Activated CD4-positive, alpha-beta T cell treated with anti-CD3 and anti-CD28 coated beads, Interleukin-2, amount 50 U/mL, for 4 hours (primary cell): ENCODE data around the gene FGFR1OP2.
"Not testable (repeated sequence)": the region's sequence is repeated elsewhere in the genome, so short reads cannot be mapped to it uniquely, and the experiment has no call there.

Experiments used
- DNase-seq, 2 experiments: peaks; one replicate each; pipeline ENCODE4 v3.0.0-alpha.2; 2020

The FGFR1OP2 gene

DNA sequence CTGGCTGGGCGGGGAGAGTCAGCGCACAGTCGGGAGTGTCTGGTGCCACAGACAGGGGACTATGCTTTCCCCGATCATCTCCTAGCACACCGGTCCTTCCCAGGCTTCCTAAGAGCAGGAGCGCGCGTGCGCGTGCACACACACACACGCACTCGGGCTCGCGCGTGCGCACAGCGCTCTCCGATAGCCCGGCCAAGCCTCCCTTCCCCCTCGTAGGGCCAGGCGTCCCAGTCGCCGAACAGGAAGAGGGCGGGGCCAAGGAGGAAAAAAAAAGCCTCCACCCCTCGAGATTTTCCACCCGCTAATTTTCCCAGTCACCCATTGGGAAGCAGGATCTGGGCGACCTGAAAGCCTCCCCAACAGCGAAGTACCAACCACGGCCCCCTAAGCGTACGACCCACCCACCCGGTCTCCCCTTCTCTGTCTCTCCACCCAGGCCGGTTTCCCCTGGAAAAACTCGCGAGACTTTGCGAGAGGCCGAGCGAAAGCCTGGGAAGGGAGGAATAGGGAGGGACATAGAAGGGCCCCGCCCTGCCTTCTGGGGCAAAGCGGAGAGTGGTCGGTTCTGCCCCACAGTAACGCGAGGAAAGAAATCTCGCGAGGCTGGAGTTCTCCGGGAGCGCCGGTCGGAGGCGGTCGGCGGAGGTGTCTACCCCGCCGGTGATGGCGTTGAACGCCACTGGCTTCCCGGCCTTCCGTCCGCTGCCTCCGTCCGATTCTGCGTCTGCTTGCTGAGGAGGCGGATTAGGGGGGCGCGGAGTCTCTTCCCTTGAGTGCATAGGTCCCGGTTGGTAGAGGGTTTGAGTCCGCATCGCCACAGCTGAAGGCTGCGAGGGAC lies at the start of gene FGFR1OP2, which contains the start of gene INTS13:
Gene FGFR1OP2, plus strand, starts transcription at position 608 of the 838 bp plus-strand sequence. CDS start 15,689 bp downstream, outside the sequence.
Gene INTS13, minus strand, starts transcription at position 119 of the 838 bp plus-strand sequence. CDS start 1,178 bp downstream, outside the sequence.
- DNase-seq: peak; percentile 97

DNA sequence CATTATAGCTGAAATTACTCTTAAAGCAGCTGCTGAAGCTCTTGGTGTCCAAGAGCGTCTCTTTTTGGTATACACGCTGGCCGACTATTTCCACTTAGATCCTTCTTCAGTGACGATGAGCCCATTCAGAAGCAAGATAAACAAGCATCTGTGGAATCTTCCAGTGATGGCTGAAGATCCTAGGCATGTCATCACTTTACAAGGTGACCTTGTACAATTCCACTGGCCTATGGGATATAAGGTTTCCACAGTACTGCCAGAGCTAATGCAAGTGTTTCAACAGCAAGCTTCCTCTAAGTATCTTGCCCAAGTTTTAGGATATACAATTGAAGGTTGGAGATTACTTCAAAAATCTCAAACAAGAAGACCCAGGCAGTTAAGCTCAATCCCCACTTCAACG lies 47.5 kb upstream of the FGFR1OP2 start:
- no peak for DNase-seq

DNA sequence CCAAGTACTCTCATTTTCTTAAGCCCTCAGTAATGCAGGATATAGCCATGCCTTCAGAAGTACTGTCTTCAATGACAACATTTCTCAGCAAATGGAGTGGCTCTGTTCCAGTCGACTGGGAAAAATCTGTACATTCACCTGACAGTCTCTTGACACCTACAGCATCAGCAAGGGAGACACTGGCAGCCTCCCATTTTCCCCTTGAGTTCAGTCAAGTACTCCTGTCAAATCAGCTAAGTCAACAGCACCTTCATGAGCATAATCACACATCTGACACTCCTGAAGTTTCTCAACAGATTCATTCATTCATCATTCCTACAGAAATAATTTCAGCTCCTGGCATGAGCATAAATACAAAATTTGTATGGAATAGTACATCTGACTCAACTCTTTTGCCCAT lies 46.6 kb upstream of the FGFR1OP2 start:
- DNase-seq: no peak

DNA sequence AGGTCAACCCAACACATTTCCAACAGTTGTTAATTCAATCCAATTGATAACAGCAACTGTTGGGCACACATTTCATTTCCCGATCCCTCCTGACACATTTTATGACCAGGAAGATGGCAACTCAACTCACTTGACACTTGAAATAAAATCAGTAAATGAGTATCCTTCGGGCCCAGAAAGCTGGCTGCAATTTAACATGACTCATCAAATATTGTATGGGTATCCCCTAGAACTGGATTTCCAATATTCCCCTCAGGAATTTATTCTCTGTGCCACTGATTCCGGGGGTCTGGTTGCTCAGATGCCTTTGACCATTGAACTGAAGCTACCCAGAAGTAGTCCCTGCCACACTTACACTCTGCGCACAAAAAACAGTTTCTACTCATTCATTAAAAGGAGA lies 42.6 kb upstream of the FGFR1OP2 start:
- DNase-seq: no peak

DNA sequence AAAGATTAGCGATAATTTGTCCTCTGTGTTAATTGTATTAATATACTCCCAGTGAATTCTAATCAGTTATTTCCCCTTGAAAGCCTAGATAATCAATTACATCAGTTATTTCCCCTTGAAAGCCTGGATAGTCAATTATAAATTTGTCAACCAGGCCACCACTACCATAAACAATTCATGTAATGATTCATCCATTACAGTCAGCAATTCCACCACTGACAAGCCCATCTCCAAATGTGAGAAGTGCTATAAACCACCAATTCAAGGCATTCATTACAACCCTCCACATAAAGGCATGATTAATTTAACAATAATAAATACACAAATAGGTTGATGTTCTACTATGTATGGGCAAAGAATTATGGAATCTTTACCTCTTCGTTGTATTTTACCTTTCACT lies 41.4 kb upstream of the FGFR1OP2 start:
- no peak for DNase-seq

DNA sequence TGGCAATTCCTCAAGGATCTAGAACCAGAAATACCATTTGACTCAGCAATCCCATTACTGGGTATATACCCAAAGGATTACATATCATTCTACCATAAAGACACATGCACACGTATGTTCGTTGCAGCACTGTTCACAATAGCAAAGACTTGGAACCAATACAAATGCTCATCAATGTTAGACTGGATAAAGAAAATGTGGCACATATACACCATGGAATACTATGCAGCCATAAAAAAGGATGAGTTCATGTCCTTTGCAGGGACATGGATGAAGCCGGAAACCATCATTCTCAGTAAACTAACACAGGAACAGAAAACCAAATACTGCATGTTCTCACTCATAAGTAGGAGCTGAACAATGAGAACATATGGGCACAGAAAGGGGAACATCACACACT lies 34.9 kb upstream of the FGFR1OP2 start:
- DNase-seq: not testable (repeated sequence)

DNA sequence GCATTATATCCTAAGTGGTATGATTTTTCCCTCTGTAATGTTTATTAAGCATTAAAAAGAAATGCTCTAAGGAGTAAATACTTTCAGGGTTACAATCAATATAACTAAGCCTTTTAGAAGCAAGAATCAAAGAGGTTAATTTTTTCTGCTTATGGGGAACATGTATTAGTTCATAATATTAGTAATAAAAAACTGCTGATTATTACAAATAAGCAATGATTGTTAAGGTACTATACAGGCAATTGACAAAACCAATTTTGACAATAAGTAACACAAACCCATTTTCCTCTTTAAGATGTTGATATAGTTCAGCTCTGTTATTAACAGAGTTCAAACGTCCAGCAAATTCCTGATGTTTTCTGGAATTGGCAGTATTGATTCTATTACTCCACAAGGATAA lies 32.2 kb upstream of the FGFR1OP2 start:
- DNase-seq: no peak

DNA sequence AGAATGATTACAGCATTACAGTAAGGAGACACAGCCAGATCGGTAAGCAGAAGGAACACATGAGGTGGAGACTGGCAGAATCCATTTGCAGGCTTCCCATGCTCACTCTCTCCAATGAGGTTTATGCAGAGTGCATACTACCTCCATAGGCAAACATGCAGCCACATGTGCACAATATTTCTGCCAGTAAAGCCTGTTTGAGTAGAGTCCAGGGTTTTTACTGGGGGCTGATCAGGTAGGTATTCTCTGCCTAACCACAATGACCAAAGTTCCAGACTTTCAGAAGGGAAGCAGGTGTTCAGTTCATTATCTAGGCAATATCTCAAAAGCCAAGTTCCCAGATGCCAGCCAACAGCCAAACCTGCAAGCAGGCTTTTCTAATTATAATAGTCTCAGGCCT lies 31.6 kb upstream of the FGFR1OP2 start:
- no peak for DNase-seq

DNA sequence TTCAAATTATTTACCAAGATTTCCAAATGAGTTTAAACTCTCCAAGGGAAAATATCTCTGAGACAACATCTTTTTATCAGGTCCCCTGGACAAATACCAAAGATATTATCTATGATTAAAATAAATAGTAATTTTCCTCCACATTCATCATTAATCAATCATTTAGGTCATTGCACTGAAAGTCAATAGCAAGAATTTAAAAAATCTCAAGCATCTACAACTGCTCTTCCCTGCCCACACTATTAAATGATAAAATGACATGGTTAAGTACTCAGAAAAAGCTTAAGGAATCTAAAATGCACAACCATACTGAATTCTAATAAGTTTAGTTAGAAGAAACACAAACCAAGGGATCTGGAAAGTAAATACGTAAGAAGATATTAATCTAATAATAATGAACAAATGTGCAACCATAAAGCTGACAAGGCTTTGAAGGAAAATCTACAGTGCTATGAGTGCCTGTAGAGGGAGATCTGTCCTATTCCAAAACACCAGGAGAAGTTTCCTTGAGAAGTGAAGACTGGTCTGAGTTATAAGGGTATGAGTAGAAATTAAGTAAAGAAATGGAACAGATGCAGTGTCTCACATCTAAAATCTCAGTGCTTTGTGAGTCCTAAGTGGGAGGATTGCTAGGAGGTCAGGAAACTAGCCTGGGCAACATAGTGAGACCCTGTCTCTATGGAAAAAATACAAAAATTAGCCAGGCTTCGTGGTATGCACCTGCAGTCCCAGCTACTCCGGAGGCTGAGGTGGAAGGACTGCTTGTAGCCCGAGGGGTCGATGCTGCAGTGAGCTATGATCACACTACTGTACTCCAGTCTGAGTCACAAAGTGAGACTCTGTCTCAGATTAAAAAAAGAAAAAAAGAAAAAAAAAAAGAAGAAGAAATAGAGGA lies 19.7 kb upstream of the FGFR1OP2 start:
- DNase-seq: no peak

DNA sequence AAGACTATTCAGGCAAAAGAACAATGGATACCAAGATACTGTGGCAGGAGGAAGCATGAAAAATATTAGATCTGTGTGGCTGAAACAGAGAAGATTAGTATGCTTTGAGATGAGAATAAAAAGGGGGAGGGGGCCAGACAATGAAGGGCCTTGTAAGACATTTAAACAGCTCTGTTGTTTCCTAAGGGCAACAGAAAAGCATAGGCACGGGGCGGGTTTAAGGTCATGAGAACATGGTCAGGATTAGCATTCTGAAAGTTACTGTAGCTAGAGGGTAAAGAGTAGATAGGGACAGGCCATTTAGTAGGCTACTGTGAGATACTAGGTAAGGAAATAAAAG lies 19.1 kb upstream of the FGFR1OP2 start:
- DNase-seq: no peak

DNA sequence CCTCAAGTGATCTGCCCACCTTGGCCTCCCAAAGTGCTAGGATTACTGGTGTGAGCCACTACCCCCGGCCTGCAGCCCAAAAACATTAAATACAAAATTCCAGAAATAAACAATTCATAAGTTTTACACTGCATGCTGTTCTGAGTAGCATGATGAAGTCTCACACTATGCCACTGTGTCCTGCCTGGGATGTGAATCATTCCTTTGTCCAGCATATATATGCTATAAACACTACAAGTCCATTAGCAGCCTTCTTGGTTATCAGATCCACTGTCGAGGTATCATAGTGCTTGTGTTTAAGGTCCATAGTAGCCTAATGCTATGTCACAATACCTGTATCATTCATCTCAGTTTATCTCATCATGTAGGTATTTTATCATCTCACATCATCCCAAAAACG lies 16.4 kb upstream of the FGFR1OP2 start:
- no peak for DNase-seq

DNA sequence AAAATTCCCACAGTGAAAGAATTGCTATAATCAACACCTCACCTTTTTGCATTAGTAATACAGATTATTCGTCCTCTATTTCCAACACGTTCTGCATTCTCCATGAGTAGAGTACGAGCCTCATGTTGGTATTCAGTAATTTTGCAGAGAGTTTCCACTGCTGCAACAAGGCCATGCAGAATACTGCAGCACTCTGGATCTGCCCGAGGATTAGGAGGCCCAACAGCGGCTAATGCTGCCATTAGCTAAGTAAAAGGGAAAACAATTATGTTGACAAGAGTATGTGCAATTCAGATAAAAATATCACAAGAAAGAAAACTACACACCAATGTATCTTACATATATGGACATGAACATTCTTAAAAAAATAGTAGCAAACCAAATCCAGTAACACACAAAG lies 9.6 kb upstream of the FGFR1OP2 start:
- no peak for DNase-seq

DNA sequence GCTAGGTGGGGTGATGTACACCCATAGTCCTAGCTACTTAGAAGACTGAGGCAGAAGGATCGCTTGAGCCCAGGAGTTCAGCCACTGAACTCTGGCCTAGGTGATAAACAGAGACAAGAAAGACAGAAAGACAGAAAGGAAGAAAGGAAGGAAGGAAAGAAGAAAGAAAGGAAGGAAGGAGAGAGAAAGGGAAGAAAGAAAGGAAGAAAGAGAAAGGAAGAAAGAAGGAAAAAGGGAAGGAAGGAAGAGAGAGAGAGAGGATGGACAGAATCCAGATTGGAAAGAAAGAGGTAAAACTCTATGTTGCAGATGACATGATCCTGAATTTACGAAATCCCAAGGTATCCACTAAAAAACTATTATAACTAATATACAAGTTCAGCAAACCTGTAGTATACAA lies 8.7 kb upstream of the FGFR1OP2 start:
- no peak for DNase-seq

DNA sequence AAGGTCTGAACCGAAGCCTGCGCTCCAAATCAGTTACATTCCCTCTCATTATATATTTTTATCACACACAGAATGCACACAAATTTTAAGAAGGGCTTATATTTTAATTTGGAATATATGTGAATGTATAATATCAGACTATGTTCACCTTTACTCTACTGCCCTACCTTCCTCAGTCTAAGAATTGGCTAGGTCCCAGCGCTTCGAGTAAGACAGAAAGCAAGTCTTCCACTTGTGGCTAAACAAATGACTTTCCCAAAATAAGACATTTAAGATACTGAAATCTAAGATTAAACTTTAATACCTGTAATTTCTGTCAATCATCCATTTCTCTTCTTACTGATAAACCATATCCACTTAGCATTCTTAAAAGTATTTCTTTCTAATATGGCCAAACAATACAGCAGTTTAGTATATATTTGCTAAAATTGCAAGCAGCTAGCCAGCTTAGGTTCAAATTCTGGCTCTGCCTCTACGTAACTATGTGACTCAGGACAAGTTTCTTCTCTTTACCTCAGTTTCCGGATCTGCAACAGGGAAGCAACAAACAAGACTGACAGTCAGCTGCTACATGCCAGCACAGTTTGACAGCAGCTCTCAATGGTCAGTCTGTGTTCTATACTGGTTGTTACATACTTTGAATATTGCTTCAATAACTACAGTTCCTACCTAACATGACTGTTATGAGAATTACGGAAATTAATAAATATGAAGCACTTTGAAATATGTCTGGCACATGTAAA lies 2.5 kb upstream of the FGFR1OP2 start:
- DNase-seq: no peak

DNA sequence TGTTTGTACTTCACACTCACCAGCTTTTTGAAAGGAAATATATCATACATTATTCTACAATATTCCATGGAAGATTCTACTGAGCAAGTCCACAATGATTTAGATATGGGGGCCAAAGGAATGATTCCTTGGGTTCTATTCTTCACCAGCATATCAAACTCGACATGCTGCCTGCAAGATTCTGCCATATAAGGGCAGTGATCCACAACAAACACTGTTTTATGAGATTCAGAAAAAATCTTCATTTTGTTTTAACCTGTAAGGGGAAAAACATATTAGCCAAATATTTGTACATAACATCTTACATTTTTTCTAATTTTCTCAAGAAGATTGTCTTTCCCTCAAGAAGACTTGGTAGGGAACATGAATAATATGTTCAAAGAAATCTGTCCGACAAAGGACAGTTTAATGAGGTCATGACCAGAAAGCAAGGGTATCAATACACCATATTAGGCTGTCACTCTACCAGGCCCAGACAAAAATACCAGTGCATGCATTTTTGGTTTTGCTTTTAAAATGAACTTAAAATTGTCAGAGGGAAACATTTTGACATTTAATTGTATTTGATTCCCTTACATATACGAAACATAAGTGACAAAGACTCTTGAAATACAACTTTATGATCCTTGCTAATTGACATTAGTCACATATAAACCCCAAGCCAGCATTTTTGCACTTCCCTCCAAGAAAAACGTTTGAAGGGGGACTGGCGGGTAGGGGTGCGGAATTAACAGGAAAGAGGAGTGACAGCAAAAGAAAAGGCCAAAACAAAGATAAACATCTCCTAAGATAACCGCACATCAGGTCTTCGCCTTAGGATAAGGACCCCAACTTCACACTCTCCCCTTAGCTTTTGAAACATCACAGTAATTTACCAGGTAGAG lies 1.5 kb upstream of the FGFR1OP2 start:
- DNase-seq: no peak

DNA sequence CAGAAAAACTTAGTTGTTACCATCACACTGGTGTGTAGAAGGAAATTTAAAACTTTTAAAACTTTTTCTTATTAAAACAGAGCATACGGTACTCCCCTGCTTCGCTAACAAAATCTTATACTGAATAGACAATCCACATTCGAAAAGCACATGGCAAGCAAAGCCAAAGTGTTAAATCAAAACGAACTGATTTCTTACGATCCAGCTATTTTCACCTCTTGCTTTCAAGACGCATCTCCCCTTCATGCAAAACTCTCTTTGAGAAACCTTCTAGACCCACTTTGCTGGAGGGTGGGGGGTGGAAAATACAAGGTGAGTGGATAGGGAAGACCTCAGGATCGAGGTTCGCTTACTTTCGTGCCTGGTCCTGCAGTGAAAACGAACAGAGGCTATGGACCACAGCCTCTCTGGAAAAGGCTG lies 817 bp upstream of the FGFR1OP2 start:
- no peak for DNase-seq

DNA sequence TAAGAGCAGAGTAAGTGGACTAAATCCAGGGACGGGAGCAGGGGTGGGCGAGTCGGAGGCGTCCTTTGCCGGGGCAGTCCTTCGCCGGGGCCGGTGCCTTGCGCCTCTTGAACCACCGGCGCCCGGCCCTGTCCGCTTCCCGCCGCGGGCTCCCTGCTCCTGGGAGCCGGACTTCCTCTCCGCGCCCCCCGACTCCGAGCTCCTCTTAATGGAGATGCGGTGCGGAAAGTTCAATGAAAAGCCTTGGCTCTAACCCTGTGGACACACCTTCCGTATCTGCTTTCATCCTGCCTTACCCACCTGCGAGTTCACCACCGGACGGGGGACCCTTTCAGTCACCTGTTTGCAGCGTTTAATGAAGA lies 412 bp downstream of the FGFR1OP2 start:
- no peak for DNase-seq

DNA sequence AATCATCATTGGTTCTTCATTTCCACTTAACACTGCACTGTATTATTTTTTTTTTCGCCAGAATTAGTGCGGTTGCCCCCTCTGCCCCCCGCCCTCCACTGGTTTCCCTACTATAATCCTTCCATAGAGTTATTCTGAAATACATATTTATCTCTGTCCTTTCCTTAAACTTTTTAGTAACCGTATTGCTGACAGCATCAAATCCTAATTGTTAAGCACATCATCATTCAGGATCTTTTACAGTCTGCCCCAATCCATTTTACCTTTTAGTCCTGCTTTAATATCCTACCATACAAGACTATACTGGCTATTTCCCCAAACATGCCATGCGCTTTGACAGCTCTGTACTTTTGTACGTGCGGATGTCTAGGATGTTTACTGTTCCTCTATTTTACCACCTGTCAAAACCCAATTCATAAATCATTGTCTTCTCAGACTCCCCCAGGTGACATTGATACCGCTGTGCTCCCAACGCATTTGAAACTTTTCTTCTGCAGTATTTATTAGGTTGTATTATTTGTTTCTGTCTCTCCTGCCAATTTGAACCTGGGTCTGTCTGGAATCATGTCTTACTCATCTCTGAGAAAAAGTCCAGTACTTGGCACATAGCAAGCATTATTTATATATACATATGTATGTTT lies 1.0 kb downstream of the FGFR1OP2 start:
- no peak for DNase-seq

DNA sequence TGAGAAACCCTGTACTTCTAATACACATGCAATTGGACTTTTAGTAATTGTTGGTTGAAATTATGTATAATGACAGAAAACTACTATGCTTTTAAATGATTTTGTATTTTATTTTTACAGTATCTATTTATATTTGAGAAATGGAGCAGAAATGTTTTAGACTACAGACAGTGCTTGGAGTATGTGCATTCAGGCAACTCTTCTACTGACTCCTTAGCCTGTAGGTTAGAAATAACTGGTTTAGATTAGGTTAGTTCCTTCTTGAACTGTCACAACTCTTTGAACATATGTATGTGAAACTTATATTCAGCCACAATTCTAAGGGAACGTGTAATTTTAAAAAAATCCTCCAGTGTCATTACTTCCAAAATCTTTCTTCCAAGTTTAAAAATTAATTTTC lies 1.7 kb downstream of the FGFR1OP2 start:
- no peak for DNase-seq

DNA sequence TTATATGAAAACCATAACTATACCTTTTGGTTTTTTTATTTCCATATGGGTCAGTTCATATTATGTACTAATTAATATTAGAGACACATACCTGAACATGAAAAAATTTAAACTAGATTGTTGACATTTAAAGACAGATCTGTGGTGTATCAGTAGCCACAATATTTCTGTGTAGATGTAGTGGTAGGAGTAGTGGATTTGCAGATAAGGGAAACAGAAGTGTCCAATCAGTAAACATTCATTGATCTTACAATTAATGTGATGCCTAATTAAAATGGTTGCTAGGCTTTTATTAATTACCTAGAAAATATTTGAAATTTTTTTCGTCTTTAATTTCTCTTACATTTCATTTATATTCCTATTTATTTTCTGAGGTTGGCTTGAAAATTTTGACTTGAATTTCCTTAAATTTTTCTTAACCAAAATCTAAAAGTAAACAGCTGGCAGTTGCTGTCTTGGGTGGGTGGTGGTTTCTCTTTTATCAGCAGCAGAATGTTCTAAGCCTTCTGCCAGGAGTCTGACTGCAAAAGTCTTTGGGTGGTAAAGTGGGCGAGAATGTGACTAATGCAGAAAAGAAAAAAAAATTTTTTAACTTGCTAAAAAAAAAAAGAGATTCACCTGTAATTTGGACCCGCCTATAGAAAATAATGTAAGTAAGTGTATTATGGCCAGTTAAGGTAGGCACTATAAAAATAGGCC lies 2.4 kb downstream of the FGFR1OP2 start:
- peak in 1 of 2 experiments; percentile 21 for DNase-seq

DNA sequence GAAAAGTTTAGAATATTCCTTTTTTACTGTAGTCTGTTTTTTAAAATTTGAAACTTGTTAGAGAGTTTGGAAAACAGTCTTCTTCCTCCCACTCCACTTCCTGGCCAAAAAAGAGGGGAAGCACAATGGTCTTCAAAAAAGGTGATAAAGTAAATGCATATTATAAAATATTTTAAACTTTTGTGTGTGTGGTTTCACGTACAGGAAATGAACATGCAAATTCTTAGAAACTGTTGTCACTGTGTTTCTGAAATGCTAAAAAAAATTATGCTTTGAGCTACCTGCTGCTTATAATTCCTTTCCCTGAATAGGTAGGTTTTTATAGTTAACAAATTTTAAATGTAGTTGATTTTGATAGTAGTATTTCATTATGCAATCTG lies 2.9 kb downstream of the FGFR1OP2 start:
- DNase-seq: no peak
